NCI-H2227 treated with DMSO at 0.1 percent for 48 hours (cell line): ENCODE data around the gene FRYL.
"Not testable (repeated sequence)": the region's sequence is repeated elsewhere in the genome, so short reads cannot be mapped to it uniquely, and the experiment has no call there.

Experiments used
- DNase-seq: peaks from one replicate; lab custom pipeline; 2025; lab: John Stamatoyannopoulos, UW

FRYL gene

GRCh38 chr4:48654015-48654664 lies 125.9 kb downstream of the FRYL start:
- DNase-seq, result no peak

GRCh38 chr4:48653217-48654014 lies 126.7 kb downstream of the FRYL start:
- peak; percentile 4 for DNase-seq

- DNase-seq, result no peak
Measured at GRCh38 chr4:48651914-48652313, 128.2 kb downstream of the FRYL start.

- no peak for DNase-seq
Measured at GRCh38 chr4:48649505-48649904, 130.6 kb downstream of the FRYL start.

- DNase-seq, result no peak
Measured at GRCh38 chr4:48645225-48645794, 134.8 kb downstream of the FRYL start.

- DNase-seq, result no peak
Measured at GRCh38 chr4:48642421-48643374, 137.4 kb downstream of the FRYL start.

GRCh38 chr4:48641401-48641800 lies 138.7 kb downstream of the FRYL start:
- no peak for DNase-seq

- DNase-seq, result no peak
Measured at GRCh38 chr4:48640699-48641098, 139.4 kb downstream of the FRYL start.

GRCh38 chr4:48640225-48640624 lies 139.9 kb downstream of the FRYL start:
- DNase-seq, result no peak

GRCh38 chr4:48639807-48640206 lies 140.3 kb downstream of the FRYL start:
- DNase-seq, result no peak

GRCh38 chr4:48638586-48638985 lies 141.5 kb downstream of the FRYL start:
- not testable (repeated sequence) for DNase-seq

- no peak for DNase-seq
Measured at GRCh38 chr4:48636911-48637310, 143.2 kb downstream of the FRYL start.

- no peak for DNase-seq
Measured at GRCh38 chr4:48635980-48636379, 144.1 kb downstream of the FRYL start.

- no peak for DNase-seq
Measured at GRCh38 chr4:48635310-48635709, 144.8 kb downstream of the FRYL start.

GRCh38 chr4:48634688-48635308 lies 145.3 kb downstream of the FRYL start:
- no peak for DNase-seq

GRCh38 chr4:48633657-48634056 lies 146.4 kb downstream of the FRYL start:
- no peak for DNase-seq

GRCh38 chr4:48629458-48629857 lies 150.6 kb downstream of the FRYL start:
- no peak for DNase-seq

GRCh38 chr4:48623182-48623780 lies 156.8 kb downstream of the FRYL start:
- DNase-seq, result no peak

GRCh38 chr4:48620831-48621230 lies 159.2 kb downstream of the FRYL start:
- no peak for DNase-seq

- DNase-seq, result no peak
Measured at GRCh38 chr4:48620093-48620492, 160.0 kb downstream of the FRYL start.

GRCh38 chr4:48604527-48604926 lies 175.6 kb downstream of the FRYL start:
- no peak for DNase-seq
